ENCODE measurements around the gene IRGQ.
"Not testable (repeated sequence)": the region's sequence is repeated elsewhere in the genome, so short reads cannot be mapped to it uniquely, and the experiment has no call there.

IRGQ gene

DNA sequence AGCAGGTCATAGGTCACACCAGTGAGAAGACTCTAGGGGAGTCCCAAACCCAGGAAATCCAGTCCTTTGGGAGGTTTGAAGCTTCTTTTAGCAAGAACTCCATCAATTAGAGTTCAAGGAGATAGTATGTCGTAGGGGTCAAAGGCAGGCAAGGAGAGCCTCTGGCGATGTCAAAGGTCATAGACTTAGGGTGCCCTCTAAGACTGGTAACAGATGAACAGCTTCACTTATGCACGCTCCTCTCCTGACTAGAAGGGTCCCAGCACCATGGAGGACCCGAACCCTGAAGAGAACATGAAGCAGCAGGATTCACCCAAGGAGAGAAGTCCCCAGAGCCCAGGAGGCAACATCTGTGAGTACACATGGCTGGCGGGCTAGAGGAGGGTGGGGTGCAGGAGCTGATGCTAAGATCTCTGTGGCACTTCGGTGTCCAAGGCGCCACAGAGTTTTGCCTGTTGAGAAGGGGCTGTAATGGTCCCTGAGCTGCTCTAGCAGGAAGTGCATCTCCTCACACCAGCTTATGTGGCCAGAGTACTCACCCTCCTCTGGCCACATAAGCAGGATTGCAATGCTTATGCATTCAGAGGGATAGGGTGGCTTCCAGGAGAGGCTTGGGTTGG lies 1.0 kb upstream of the IRGQ start:
- no peak for DNase-seq

DNA sequence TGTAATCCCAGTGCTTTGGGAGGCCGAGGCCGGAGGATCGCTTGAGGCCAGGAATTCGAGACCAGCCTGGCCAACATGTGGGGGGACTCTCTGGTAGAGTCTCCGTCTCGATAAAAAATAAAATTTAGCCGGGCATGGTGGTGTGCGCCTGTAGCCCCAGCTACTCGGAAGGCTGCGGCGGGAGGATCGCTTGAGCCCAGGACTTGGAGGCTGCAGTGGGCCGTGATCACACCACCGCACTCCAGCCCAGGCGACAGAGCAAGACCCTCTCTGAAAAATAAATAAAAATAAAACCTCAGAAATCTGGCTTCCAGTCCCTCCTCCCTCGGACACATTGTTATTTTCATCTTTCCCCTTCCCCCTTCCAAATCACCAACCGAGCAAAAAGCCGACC lies 332 bp downstream of the IRGQ start:
- peak; percentile 32 for DNase-seq

DNA sequence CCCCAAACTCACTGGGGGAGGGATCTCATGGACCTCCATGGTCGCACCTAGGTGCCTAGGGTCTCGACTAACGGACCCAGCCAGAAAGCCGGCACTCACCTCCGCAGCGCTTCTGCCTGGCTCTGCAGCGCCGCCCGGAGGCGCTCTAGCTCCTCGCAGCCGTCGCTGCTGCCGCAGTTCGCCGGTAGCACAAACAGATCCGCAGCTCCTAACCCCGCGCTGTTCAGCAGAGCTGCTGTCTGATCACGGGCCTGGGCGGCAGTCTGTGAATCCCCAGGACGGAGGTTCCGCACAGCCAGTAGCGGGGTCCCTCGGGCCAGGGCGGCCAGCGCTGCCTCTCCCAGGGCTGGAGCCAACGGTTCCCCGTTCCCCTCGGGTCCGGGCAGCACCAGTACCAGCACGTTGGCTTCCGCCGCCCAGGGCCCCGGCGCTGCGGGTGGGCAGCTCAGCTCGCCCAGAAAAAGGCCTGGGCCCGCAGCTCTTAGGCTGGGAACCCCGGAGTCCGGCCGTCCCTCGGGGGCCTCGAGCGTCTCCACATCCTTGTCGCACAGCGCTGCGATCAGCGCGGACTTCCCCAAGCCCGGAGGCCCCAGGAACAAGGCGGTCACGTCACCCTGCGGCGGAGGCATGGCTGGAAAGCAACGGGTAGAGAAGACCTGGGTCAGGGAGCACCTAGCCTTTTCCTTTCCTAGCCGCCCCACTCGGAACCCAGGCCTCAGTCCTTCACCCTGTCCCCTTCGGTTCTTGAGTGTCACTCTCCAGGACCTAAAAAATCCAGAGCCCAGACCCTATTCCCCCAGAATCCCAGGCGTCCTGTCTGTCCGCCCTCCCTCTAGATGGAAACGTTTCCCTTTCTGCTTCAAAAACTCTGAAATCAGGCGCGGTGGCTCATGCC lies 977 bp downstream of the IRGQ start:
- DNase-seq: peak; percentile 73

DNA sequence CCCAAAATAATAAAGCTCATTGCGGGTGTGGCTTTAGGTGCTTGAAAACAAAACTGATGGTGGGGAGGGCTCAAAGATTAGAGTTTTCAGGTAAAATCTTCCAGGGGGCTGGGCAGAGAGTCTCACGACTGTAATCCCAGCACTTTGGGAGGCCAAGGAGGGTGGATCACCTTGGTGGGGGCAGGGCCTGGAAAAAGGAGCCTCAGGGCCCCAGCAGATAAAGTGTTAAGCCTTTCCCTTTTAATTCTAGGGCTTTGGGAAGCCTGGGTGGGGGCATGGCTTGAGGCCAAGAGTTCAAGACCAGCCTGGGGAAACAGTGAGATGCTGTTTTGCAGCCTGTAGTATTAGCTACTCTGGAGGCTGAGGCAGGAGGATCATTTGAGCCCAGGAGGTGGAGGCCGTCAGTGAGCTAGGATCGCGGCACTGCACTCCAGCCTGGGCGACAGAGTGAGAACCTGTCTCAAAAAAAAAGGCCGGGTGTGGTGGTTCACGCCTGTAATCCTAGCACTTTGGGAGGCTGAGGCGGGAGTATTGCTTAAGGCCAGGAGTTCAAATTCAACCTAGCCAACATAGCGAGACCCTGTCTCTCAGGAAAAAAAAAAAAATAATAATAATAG lies 1.7 kb downstream of the IRGQ start:
- DNase-seq: no peak

DNA sequence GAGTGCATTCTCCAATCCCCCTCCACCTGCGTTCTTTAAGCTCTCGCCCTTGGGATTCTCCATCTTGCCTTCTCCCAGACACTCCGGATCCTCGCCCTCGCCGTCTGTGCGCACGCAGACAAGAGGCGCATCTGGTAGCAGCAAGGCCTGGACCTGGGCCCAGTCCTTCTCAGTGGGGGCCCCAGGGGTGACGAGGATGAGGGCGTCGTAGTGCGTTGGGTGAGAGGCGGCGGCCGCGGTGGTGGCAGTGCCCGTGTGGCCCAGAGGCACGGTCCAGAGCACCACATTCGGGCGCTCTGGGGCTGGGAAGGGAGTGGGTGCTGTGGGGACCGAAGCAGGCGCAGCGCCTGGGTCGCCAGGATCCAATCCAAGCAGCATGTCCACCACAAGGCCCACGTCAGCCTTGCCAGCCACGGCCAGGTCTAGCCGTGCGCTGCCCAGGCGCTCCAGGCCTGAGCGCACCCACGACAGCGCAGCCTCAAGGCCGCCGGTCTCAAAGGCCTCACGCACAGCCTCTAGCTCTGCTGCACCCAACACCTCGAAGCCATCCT lies 3.1 kb downstream of the IRGQ start:
- no peak for DNase-seq

DNA sequence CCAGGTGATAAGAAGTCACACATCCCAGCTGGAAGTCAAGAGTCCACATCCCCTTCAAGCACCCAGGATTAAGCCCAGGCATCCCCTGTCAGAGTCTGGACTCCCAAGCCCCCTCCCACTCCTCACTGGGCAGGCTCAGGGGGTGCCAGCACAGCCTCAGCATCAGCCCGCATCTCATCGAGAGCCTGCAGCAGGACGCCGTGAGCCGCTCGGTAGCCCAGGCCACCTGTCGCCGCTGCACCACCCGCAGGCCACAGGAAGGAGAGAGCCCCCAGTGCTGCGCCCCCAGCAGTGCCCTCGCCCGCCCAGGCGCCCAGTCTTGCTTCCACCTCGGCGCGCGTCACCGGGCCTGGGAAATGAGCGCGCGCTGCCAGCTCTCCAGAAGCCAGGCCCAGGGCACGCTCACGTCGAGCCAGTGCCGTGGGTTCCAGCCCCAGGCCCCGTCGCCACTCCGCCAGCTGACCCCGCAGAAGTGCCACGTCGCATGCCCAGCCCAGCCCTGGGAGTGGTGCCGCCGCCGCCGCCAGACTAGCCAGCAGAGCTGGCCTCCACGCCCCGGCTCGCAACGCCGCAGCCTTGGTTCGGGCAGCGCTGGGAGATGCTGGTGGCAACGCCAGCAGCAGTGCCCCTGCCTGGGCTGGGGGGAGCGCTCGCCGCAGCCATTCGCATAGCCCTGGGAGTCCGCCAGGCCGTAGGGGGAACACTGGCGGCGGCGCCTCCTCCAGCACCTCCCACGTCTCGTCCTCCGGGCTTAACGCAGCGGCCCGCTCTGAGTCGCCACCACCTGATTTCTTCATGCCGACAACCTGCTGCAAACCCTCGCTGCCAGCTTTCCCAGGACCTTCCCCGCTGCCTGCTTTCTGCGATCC lies 3.8 kb downstream of the IRGQ start:
- no peak for DNase-seq

DNA sequence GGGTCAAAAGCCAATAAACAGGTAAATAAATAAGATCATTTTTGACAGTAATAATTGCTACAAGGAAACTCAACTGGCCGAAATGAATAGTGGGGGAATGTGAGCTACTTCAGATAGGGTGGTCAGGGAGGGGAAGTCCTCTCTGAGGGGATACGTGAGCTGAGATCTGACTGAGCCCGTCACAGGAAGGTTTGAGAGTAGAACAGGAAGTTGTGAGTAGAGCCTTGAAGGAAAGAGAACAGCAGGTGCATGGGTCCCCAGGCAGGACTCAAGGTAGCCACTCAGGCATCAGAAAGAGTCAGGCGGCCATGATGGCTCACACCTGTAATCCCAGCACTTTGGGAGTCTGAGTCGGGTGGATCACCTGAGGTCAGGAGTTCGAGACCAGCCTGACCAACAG lies 6.3 kb downstream of the IRGQ start:
- no peak for DNase-seq

DNA sequence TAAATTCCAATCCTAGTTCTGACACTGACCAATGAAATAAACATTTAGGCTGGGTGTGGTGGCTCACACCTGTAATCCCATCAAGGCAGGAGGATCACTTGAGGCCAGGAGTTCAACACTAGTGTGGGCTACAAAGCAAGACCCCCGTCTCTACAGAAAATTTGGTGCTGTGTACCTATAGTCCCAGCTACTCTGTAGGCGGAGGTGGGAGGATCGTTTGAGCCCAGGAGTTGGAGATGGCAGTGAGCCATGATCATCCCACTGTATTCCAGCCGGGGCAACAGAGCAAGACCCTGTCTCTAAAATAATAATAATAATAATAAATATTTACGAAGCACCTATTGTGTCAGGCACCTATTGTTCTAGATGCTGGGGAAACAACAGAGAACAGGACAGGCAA lies 6.7 kb downstream of the IRGQ start:
- no peak for DNase-seq

DNA sequence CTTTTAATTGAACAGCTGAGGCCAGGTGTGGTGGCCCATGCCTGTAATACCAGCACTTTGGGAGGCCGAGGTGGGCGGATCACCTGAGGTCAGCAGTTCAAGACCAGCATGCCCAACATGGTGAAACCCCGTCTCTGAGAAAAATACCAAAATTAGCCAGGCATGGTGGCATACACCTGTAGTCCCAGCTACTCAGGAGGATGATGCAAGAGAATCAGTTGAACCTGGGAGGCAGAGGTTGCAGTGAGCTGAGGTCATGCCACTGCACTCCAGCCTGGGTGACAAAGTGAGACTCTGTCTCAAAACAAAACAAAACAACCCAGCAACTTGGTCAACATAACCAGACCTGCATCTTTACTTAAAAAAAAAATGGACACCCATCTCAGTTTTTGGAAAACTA lies 8.9 kb downstream of the IRGQ start:
- DNase-seq: not testable (repeated sequence)

DNA sequence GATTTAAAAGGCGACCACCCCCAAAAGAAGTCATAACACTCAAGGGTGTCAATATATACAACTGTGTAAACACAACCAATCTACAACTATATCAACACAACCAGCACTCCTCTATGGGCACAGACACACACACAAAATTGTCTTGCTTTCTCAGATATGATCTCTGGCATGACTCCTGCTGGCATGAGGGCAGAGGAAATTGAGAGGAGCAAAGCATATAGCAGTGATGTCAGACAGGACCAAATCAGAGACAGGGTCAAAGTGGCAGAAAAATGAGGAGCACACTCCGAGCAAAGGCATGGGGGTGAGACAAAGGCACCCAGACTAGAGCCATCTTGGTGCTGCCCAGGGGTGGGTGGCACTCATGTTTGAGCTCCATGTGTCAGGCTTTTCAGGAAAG lies 9.6 kb downstream of the IRGQ start:
- DNase-seq: no peak

DNA sequence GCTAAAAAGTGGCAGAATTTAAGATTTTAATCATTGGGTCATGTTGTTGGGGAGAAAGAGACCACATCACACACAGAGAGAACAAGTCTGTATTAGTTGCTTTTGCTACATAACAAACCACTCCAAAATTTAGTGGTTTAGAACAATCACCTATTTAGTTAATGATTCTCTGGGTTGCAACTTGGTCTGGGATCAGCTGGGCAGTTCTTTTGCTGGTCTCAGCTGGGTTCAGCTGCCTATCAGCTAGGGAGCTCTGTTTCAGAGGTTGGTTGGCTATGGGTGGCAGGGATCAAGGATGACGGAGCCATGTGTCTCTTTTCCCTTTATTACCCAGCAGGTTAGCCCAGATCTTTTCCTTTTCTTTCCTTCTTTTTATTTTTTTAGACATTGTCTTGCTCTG lies 11.4 kb downstream of the IRGQ start:
- no peak for DNase-seq

DNA sequence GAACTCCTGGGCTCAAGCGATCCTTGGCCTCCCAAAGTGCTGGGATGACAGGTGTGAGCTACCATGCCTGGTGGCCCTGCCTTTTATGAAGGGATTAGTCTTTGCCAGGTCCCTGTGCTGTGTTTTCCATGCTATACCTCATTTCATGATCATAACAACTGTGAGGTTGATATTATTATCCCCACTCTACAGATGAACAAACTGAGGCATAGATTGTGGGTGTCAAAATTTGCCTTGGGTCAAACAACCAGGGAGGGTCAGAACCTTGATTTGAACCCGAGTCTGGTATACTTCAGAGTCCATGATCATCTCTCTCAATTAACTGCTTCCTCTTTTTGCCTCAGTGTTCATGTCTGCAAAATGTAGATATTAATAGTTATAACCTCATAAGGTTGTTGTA lies 13.4 kb downstream of the IRGQ start:
- DNase-seq: no peak

DNA sequence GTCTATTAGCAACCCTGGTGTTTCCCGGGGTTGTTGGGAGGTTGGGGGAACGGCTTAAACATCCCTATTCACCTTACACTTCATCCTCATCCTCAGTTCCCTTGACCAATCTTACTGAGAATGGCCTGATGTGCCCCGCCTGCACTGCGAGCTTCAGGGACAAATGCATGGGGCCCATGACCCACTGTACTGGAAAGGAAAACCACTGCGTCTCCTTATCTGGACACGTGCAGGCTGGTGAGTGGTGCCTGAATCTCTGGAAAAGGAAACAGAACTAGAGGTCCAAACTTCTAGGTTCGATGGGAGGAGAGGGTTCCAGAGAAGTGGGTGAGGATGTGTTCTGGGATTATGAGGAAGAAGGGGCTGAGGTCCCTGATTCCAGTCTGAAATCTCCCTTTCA lies 14.5 kb downstream of the IRGQ start:
- DNase-seq: no peak

DNA sequence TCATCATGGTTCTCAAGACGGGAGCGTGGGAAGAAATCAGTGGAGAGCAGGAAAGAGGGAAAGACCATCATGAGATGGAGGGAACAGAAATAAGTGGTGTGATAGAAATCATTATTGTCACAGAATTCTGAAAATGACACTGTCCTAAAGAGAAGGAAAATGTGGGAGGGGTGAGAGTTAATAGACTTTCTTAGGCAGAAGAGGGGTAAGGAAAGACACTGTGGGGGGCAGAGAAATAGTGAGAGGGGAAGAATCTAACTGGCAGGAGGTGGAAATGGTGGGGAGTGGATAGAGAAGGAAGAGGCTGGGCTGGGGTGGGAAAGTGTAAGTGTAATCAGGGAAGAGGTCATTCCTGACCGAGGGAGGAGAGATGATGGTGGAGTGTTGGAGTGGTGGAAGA lies 17.1 kb downstream of the IRGQ start:
- no peak for DNase-seq

DNA sequence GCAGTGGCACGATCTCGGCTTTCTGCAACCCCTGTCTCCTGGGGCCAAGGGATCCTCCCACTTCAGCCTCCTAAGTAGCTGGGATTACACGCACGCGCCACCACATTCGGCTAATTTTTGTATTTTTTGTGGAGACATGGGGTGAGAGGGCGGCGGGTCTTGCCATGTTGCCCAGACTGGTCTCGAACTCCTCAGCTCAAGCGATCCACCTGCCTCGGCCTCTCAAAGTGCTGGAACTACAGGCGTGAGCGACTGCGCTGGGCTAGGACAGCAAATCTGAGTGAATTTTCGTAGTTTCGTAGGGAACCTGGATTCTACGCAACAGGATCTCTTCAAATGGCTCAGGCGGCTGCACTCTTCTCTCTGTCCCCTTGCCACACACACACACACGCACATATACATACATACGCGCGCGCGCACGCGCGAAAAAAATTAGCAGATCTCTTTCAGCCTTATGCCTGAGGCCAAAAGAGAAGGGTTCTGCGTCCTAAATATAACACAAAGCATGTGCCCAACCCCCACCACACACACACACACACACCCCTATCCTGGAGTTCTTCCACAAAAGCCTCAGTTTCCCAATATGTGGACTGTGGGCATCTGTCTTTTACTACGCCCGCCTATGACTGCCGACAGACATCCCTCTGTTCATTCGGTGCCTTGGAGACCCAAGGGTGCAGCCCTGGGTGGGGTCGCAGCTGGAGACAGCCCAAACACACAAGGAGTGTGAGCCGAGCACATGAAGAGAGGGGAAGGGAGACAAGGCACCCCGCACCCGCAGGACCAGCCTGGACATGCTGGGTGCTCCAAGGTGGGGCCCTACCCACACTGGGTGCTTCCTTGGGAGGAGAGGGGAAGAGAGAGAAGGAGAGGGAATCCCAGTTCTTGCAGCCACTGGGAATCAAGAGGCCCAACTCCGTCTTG lies 19.7 kb downstream of the IRGQ start:
- DNase-seq: no peak

DNA sequence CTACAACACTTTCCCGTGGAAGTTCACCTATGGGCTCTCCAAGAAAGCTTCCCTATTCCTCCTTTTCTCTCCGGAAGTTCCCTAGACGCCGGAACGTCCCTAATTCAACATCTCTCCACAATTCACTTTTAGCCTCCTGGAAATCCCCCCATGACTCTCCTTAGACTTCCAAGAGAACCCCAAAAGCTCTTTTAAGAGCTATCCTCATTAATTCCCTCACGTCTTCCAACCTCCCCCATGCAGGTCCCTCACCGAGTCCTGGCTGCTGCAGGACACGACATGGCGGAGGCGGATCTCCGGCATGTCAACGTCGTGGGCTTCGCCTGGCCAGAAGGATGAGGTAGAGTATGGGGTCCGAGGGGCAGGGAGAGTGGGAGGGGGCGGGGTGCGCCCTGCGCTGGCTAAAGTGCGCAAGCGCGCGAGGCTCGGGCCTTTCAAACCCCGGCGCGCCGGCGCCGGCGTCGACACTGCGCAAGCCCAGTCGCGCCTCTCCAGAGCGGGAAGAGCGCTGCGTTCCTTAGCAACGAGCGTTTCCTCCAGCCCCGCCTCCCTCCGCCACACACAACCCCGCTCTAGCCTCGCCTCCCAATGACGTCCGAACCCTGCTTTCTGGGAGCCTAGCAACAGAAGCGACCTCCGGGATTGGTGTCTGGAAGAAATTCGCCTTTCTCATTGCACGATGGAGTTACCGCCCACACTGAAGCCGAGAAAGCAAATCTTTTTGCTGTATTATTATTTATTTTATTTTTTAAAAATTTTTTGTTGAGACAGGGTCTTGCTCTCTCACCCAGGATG lies 20.6 kb downstream of the IRGQ start, which contains the start of the genes PINLYP and XRCC1:
TSS of gene PINLYP (plus strand) at position 646 of the 795 bp plus-strand sequence. CDS start 1,391 bp downstream, outside the sequence.
TSS of gene XRCC1 (minus strand) at position 372 of the 795 bp plus-strand sequence. CDS start at position 303, 69 bp downstream.
- DNase-seq: peak; percentile 95

DNA sequence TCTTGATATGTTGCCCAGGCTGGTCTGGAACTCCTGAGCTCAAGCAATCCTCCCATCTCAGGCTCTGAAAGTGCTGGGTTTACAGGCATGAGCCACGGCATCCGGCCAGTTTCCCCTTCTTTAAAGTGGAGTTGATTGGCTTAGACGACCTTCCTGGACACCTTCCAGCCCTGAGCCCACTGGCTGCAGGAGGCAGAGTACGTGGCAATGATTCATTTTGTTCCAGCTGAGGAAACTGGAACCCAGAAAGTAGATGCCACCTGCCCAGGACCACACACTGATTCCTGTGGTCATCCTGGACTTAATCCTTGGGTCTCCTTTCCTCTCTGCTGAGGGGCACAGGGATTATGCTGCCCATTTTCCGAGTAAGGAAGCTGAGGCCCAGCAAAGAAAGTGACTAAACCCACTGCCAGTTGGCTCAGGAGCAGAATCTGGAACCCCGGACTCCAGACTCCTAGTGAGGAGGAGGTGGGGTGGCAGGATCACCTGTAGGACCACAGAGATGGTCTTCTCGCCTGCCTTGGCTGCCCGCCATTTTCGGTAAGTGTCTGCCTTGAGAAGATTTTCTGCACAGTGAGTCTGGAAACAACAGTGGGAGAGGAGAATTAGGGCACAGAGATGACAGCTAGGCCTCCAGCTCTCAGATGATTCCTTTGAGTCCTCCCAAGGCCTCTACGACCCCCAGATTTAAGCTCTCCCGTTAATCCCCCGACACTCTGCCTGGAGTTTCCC lies 21.3 kb downstream of the IRGQ start:
- DNase-seq: no peak

DNA sequence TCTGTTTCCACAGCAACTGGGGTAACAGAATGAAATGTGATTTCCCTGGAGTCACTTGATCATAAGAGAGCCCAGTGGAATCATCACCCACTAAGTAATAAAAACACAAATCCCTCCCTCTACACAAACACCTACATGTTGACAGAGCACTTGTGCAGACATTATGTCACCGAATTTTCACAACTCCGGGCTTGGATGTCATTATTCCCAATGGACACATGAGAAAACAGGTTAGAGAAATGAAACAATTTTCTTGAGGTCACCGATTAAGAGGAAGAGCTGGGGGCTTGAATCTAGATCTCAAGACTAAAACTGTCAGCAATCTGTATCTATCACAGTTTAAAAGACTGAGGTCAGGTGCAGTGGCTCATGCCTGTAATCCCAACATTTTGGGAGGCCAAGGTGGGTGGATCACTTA lies 23.8 kb downstream of the IRGQ start:
- no peak for DNase-seq

DNA sequence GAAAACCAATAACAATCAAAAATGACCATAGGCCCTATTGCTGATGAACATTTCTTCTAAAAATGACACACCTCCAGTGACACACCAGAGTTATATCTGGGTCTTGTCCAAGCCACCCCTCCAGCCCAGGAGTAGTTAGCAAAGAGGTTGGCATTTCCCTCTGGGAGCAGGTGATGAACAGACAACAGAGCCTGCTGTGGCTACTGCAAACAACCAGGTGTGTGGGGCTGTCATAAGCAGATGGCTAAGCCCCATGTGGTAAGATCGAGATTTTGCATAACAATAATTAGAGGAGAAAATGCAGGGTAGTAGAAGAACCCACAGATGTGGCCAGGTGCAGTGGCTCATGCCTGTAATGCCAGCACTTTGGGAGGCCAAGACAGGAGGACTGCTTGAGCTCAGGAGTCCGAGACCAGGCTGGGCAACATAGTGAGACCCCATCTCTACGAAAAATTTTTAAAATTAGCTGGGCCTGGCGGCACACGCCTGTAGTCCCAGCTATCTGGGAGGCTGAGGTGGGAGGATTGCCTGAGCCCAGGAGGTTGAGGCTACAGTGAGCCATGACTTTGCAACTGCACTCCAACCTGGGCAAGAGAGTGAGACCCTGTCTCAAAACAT lies 25.7 kb downstream of the IRGQ start:
- no peak for DNase-seq
